H1 (cell line): ENCODE data around the gene CA5A. TPM values are rescaled to one million over a fixed set of nuclear protein-coding genes. Genes with fewer than 3 reads are reported as not detected.
A peak's percentile ranks its signal among the peaks of the same experiment; 100 is the strongest.
"Not testable (repeated sequence)": the region's sequence is repeated elsewhere in the genome, so short reads cannot be mapped to it uniquely, and the experiment has no call there.

Experiments used
- CTCF ChIA-PET: fragments of 300-600 bp; sonication (Branson Sonifier 250); formaldehyde crosslinking; loops from one replicate; lab custom pipeline; 2021; ENCODE audit not compliant: partially characterized antibody; lab: Charles Lee
- POLR2A ChIA-PET: fragments of 300-600 bp; sonication (Branson Sonifier 250); formaldehyde crosslinking; loops from one replicate; lab custom pipeline; 2021; ENCODE audit warnings: inconsistent platforms; ENCODE audit not compliant: partially characterized antibody; lab: Charles Lee
- DNase-seq, 2 experiments: peaks; one replicate each; pipeline versions ENCODE4 v3.0.0 to v3.0.0-alpha.2; 2010 to 2022; ENCODE audit warnings: low spot score in 2 of 2, low read depth in 1 of 2, mixed read lengths in 1 of 2
- FAIRE-seq: peaks from 2 replicates; lab custom pipeline; 2011; peaks lifted over from hg19 to GRCh38; lab: Jason Lieb, UNC
- H2AFZ ChIP-seq: 2 replicates; pipeline ENCODE4 v1.8.1; 2012; ENCODE audit warnings: low read length, inconsistent platforms
- H2AK5ac ChIP-seq: 2 replicates; pipeline ENCODE4 v1.6.1; 2013; ENCODE audit warnings: low read depth, low read length
- H2BK120ac ChIP-seq: replicated peaks from 2 replicates; pipeline ENCODE3; 2013; ENCODE audit warnings: low read depth, low read length, inconsistent platforms
- H2BK12ac ChIP-seq: 2 replicates; pipeline ENCODE4 v1.6.1; 2013; ENCODE audit warnings: low read depth, low read length
- H2BK15ac ChIP-seq: 2 replicates; pipeline ENCODE4 v1.6.1; 2013; ENCODE audit warnings: low read length
- H2BK20ac ChIP-seq: 2 replicates; pipeline ENCODE4 v1.6.1; 2013; ENCODE audit warnings: low read length
- H2BK5ac ChIP-seq: 2 replicates; pipeline ENCODE4 v1.6.1; 2013; ENCODE audit warnings: low read depth, low read length
- H3K14ac ChIP-seq: 2 replicates; pipeline ENCODE4 v1.6.1; 2013; ENCODE audit warnings: inconsistent platforms; ENCODE audit not compliant: insufficient read length
- H3K18ac ChIP-seq: 2 replicates; pipeline ENCODE4 v1.6.1; 2013; ENCODE audit warnings: low read length; ENCODE audit errors: extremely low read depth
- H3K23ac ChIP-seq: 2 replicates; pipeline ENCODE4 v1.6.1; 2013; ENCODE audit warnings: inconsistent platforms; ENCODE audit not compliant: insufficient read length
- H3K23me2 ChIP-seq: 2 replicates; pipeline ENCODE4 v1.6.1; 2013; ENCODE audit warnings: low read depth, low read length
- H3K27ac ChIP-seq: 2 replicates; pipeline ENCODE4 v1.6.1; 2011; ENCODE audit warnings: low read depth, low read length, inconsistent platforms
- H3K27me3 ChIP-seq, 4 experiments: replicated peaks in 1 of 4; 1 replicate in 1 of 4; 2 replicates in 3 of 4; pipeline versions ENCODE4 v1.6.1 to v1.8.1; 2011 to 2013; ENCODE audit warnings: low read length in 3 of 4, mild to moderate bottlenecking in 3 of 4, inconsistent platforms in 2 of 4, mixed read lengths in 2 of 4, moderate library complexity in 1 of 4; ENCODE audit not compliant: control insufficient read depth in 3 of 4, insufficient read depth in 3 of 4; ENCODE audit errors: extremely low read depth in 1 of 4
- H3K36me3 ChIP-seq, 4 experiments: 2 replicates each; pipeline versions ENCODE4 v1.6.1 to v1.8.1; 2011 to 2013; ENCODE audit warnings: mild to moderate bottlenecking in 4 of 4, low read length in 3 of 4, moderate library complexity in 2 of 4, control low read depth in 1 of 4, inconsistent platforms in 1 of 4; ENCODE audit not compliant: insufficient read depth in 4 of 4, control insufficient read depth in 2 of 4
- H3K4ac ChIP-seq: replicated peaks from 2 replicates; pipeline ENCODE3; 2013; ENCODE audit warnings: low read length, low read depth, mixed read lengths, inconsistent platforms; ENCODE audit not compliant: insufficient read length
- H3K4me1 ChIP-seq, 4 experiments: replicated peaks in 1 of 4; 1 replicate in 1 of 4; 2 replicates in 3 of 4; pipeline versions ENCODE4 v1.6.1 to v1.8.1; 2011 to 2013; ENCODE audit warnings: low read length in 3 of 4, inconsistent platforms in 2 of 4, mixed read lengths in 1 of 4; ENCODE audit not compliant: insufficient read depth in 4 of 4, control insufficient read depth in 3 of 4
- H3K4me2 ChIP-seq, 2 experiments: 2 replicates each; pipeline versions ENCODE4 v1.6.1 to v1.8.1; 2011 to 2013; ENCODE audit warnings: low read depth in 2 of 2, low read length in 2 of 2, control low read depth in 1 of 2, inconsistent platforms in 1 of 2, mild to moderate bottlenecking in 1 of 2; ENCODE audit not compliant: insufficient read depth in 1 of 2
- H3K4me3 ChIP-seq, 4 experiments: fragments of 200-600, 300-600 bp in 1 of 4; sonication (generic), shearing (Covaris generic), sonication (Bioruptor Twin) in 1 of 4; 2 replicates each; pipeline versions ENCODE4 v1.5.1 to v1.8.1; 2011 to 2016; ENCODE audit warnings: low read length in 4 of 4, low read depth in 3 of 4, control low read depth in 2 of 4, inconsistent platforms in 2 of 4, mild to moderate bottlenecking in 2 of 4, mixed read lengths in 1 of 4, moderate library complexity in 1 of 4; ENCODE audit not compliant: insufficient read depth in 2 of 4; ENCODE audit errors: extremely low read depth in 1 of 4
- H3K56ac ChIP-seq: replicated peaks from 2 replicates; pipeline ENCODE3; 2013; ENCODE audit warnings: low read depth, mild to moderate bottlenecking, mixed read lengths, low read length, inconsistent platforms; ENCODE audit not compliant: insufficient read length
- H3K79me1 ChIP-seq: 2 replicates; pipeline ENCODE4 v1.6.1; 2013; ENCODE audit warnings: low read depth, low read length, control low read depth
- H3K79me2 ChIP-seq, 2 experiments: 2 replicates each; pipeline versions ENCODE4 v1.6.1 to v1.8.1; 2012 to 2013; ENCODE audit warnings: low read length in 2 of 2, mild to moderate bottlenecking in 2 of 2, inconsistent platforms in 1 of 2; ENCODE audit not compliant: insufficient read depth in 2 of 2, control insufficient read depth in 1 of 2
- H3K9ac ChIP-seq, 4 experiments: replicated peaks in 1 of 4; 1 replicate in 1 of 4; 2 replicates in 3 of 4; pipeline versions ENCODE4 v1.6.1 to v1.8.1; 2011 to 2013; ENCODE audit warnings: low read depth in 3 of 4, low read length in 3 of 4, control low read depth in 2 of 4, mild to moderate bottlenecking in 2 of 4, moderate library complexity in 2 of 4, inconsistent platforms in 1 of 4; ENCODE audit errors: extremely low read depth in 1 of 4
- H3K9me3 ChIP-seq, 2 experiments: 2 replicates each; pipeline versions ENCODE4 v1.6.1 to v1.8.1; 2012 to 2013; ENCODE audit warnings: mild to moderate bottlenecking in 2 of 2, moderate library complexity in 2 of 2, control low read depth in 1 of 2, inconsistent platforms in 1 of 2, low read depth in 1 of 2, low read length in 1 of 2, mixed read lengths in 1 of 2; ENCODE audit not compliant: insufficient read depth in 2 of 2
- H4K20me1 ChIP-seq, 2 experiments: replicated peaks in 1 of 2; 2 replicates each; pipeline versions ENCODE3 to v1.8.1; 2011 to 2013; ENCODE audit warnings: inconsistent platforms in 2 of 2, low read length in 2 of 2, mild to moderate bottlenecking in 1 of 2; ENCODE audit not compliant: insufficient read depth in 2 of 2, control insufficient read depth in 1 of 2
- H4K5ac ChIP-seq: 2 replicates; pipeline ENCODE4 v1.6.1; 2013; ENCODE audit warnings: low read length, low read depth, mixed read lengths, inconsistent platforms; ENCODE audit not compliant: insufficient read length
- H4K8ac ChIP-seq: 2 replicates; pipeline ENCODE4 v1.8.0; 2013; ENCODE audit warnings: mild to moderate bottlenecking, moderate library complexity, low read length, inconsistent platforms; ENCODE audit not compliant: insufficient read depth; ENCODE audit errors: extremely low read depth
- H4K91ac ChIP-seq: replicated peaks from 2 replicates; pipeline ENCODE3; 2013; ENCODE audit warnings: low read length, mixed read lengths, inconsistent platforms; ENCODE audit not compliant: insufficient read length
- POLR2A ChIP-seq, 2 experiments: IDR thresholded peaks; 1 replicate in 1 of 2; 2 replicates in 1 of 2; pipeline ENCODE4 v1.6.1; 2011; ENCODE audit warnings: low read depth in 2 of 2, low read length in 2 of 2, mild to moderate bottlenecking in 2 of 2; ENCODE audit errors: control extremely low read depth in 1 of 2
- WGBS, 2 experiments: shearing (Covaris generic) in 1 of 2; methylation state at CpG; one replicate each; pipeline versions ENCODE4 v1.1.6 to v1.1.7; 2013 to 2015; ENCODE audit warnings: low lambda C conversion rate in 2 of 2, mixed read lengths in 2 of 2, inconsistent platforms in 1 of 2, low coverage in 1 of 2, missing lambda C conversion rate in 1 of 2; ENCODE audit not compliant: insufficient replicate concordance in 2 of 2, insufficient coverage in 1 of 2, insufficient read length in 1 of 2; ENCODE audit errors: extremely low coverage in 1 of 2, missing lambda C conversion rate in 1 of 2; 5-methylcytosine and 5-hydroxymethylcytosine counted together
- polyA plus RNA-seq, 7 experiments: library from polyadenylated mRNA; depleted of rRNA in 3 of 7; stranded (reverse) in 5 of 7; unstranded in 2 of 7; fragments of >200 nt in 5 of 7; fragments of 200-250 nt in 2 of 7; gene quantifications; 1 replicate in 5 of 7; 2 replicates in 1 of 7; 4 replicates in 1 of 7; pipeline versions ENCODE4 v1.2.1 to v1.2.3, GENCODE V29; 2011 to 2013; ENCODE audit warnings: missing spikeins in 2 of 7, mixed read lengths in 2 of 7
- total RNA-seq: library from RNA; stranded (reverse); fragmentation: NEBNext Ultra II Directional; extraction: Animal tissue kit (Norgen Biotek cat#: 25700); gene quantifications from 2 replicates; pipeline ENCODE4 v1.2.1, GENCODE V29; 2021

The CA5A gene
- total and polyA plus RNA-seq, 2 of the 8 experiments (the other 6 are each of a cell fraction or from before 2014, with no cell fraction given): not detected

- not testable (repeated sequence) for H2BK120ac ChIP-seq, H3K4ac ChIP-seq, H2BK20ac ChIP-seq, H3K79me1 ChIP-seq, H3K23ac ChIP-seq, H3K4me3 ChIP-seq, H2BK12ac ChIP-seq, H3K27ac ChIP-seq, H3K14ac ChIP-seq, H4K5ac ChIP-seq, H2AFZ ChIP-seq, FAIRE-seq, DNase-seq, H4K91ac ChIP-seq, H2BK5ac ChIP-seq, H2BK15ac ChIP-seq, H3K9me3 ChIP-seq, H3K56ac ChIP-seq, H2AK5ac ChIP-seq, H3K9ac ChIP-seq, H3K18ac ChIP-seq, H4K8ac ChIP-seq, H3K23me2 ChIP-seq
- CTCF ChIA-PET: interaction anchor here (0.6 to 12.4 kb wide), 7 partner anchors 14 to 97 kb away, joined by 3 to 181 read pairs (median 4); no protein-coding TSS in a partner anchor
- Histone ChIP-seq H3K4me1 (peaks cover 7 to 13% (median 9%) of the 10 kb centered on the region in 4 experiments), H3K36me3 (peaks cover 0 to 23% (median under 1%) of the 10 kb centered on the region in 4 experiments; a peak in 3 of 8 replicates), H3K79me2 (peaks cover 9 to 70% of the 10 kb centered on the region in 2 experiments; a peak in 3 of 4 replicates), H3K27me3 (peaks cover 0 to 38% (median 22%) of the 10 kb centered on the region in 4 experiments; a peak in 5 of 7 replicates), H4K20me1 (peaks cover 11 to 18% of the 10 kb centered on the region in 2 experiments), H3K4me2 (peak overlapping the region in 1 of 2 experiments; percentile 86; a peak in 2 of 4 replicates)
- 84% methylated on average over 16 of the region's 16 CpGs; no CpG with 5 or more reads in 1 of the 2 experiments for WGBS, 2 experiments
- TF ChIP-seq POLR2A (IDR thresholded peaks at IDR 0.05; ENCODE audit: control extremely low read depth in 1 of 2, low read depth in 2 of 2, low read length in 2 of 2): 0 out of 3 replicates have a peak, but pooled peaks of 1 of the 2 experiments have one; percentile 18
- POLR2A ChIA-PET: interaction anchor here (0.9 to 22.5 kb wide), 8 partner anchors 9 to 86 kb away, joined by 3 to 507 read pairs (median 8); no protein-coding TSS in a partner anchor
Observed at GRCh38 chr16:87865902-87866555, 70.3 kb downstream of the CA5A start.
